ENCODE measurements around the gene TMEM25. TPM values are rescaled to one million over a fixed set of nuclear protein-coding genes. Genes with fewer than 3 reads are reported as not detected.

Gene TMEM25
- total RNA-seq, 1 donor from 2014 or later: 19.3 TPM

GRCh38 chr11:118581057-118581456, 50.1 kb downstream of the TMEM25 start:
- peak; percentile 34 for DNase-seq (ENCODE audit: low spot score)

Other genes with a start within 250 kb of the TMEM25 start
- not detected for gene CD3E, start 226.5 kb upstream of the TMEM25 start, total RNA-seq (ENCODE audit: insufficient read depth, low replicate concordance)
- gene CD3D, start 188.5 kb upstream of the TMEM25 start, total RNA-seq (ENCODE audit: insufficient read depth, low replicate concordance): not detected
- 1.9 TPM for gene CD3G, start 186.8 kb upstream of the TMEM25 start, total RNA-seq (ENCODE audit: insufficient read depth, low replicate concordance)
- gene UBE4A, start 171.6 kb upstream of the TMEM25 start, total RNA-seq (ENCODE audit: insufficient read depth, low replicate concordance): 22.1 TPM
- gene ATP5MG, start 129.6 kb upstream of the TMEM25 start, total RNA-seq (ENCODE audit: insufficient read depth, low replicate concordance): 142 TPM
- 20.9 TPM for gene KMT2A, start 94.7 kb upstream of the TMEM25 start, total RNA-seq (ENCODE audit: insufficient read depth, low replicate concordance)
- gene TTC36, start 3.7 kb upstream of the TMEM25 start, total RNA-seq (ENCODE audit: insufficient read depth, low replicate concordance): 6.3 TPM
- 35.4 TPM for gene IFT46, start 34.7 kb downstream of the TMEM25 start, total RNA-seq (ENCODE audit: insufficient read depth, low replicate concordance)
- gene ARCN1, start 41.2 kb downstream of the TMEM25 start, total RNA-seq (ENCODE audit: insufficient read depth, low replicate concordance): 144 TPM
- 70.3 TPM for gene PHLDB1, start 76.4 kb downstream of the TMEM25 start, total RNA-seq (ENCODE audit: insufficient read depth, low replicate concordance)
- not detected for gene TREH, start 148.5 kb downstream of the TMEM25 start, total RNA-seq (ENCODE audit: insufficient read depth, low replicate concordance)

Data from umbilical cord (tissue), 2 donors.